Measurements from ENCODE around the gene TMEM169. TPM values are rescaled to one million over a fixed set of nuclear protein-coding genes. Genes with fewer than 3 reads are reported as not detected.

Gene TMEM169
- total and polyA plus RNA-seq, 9 of the 15 experiments (the other 6 are each of a cell fraction or from before 2014, with no cell fraction given) = 0.01 to 0.09 (median 0.04) TPM; not detected in 5

GRCh38 chr2:216114714-216115531 is 33.2 kb downstream of the TMEM169 start (continued):
- TF ChIP-seq POLR3G (IDR thresholded peaks at IDR 0.05; ENCODE audit: extremely low read depth, insufficient read length, insufficient replicate concordance) (no peak), TAF1 (IDR thresholded peaks at IDR 0.05; ENCODE audit: control insufficient read depth, extremely low read depth, insufficient read depth, low read length, severe bottlenecking) (no peak), FOXM1 (IDR thresholded peaks at IDR 0.05; ENCODE audit: low read depth) (no peak), FOXM1 (CRISPR knock-in tag; IDR thresholded peaks at IDR 0.05; ENCODE audit: low read depth) (no peak), ARID2 (IDR thresholded peaks at IDR 0.05) (no peak), ETS2 (tag; IDR thresholded peaks at IDR 0.05; ENCODE audit: borderline replicate concordance, poor library complexity, severe bottlenecking) (no peak), FOXA3 (CRISPR knock-in tag; conservative IDR thresholded peaks at IDR 0.05 in 1 of 2, IDR thresholded peaks at IDR 0.05 in 1 of 2) (no peak), KLF13 (tag; IDR thresholded peaks at IDR 0.05; ENCODE audit: borderline replicate concordance, low read depth) (peak; percentile 80), RBFOX2 (IDR thresholded peaks at IDR 0.05; ENCODE audit: low read depth, low read length) (peak; percentile 37; the same call in 1 of the 2 replicates), ZFP91 (CRISPR knock-in tag; IDR thresholded peaks at IDR 0.05) (no peak), PHF20 (IDR thresholded peaks at IDR 0.05; ENCODE audit: partially characterized antibody) (no peak), ZKSCAN8 (CRISPR knock-in tag; IDR thresholded peaks at IDR 0.05) (no peak), THAP7 (CRISPR knock-in tag; IDR thresholded peaks at IDR 0.05) (no peak), SRSF3 (IDR thresholded peaks at IDR 0.05; ENCODE audit: insufficient read depth, low read length) (no peak), NKRF (IDR thresholded peaks at IDR 0.05; ENCODE audit: borderline replicate concordance) (peak; percentile 48; the same call in 1 of the 2 replicates), RBM15 (IDR thresholded peaks at IDR 0.05; ENCODE audit: insufficient read depth, low read length) (no peak), NCOA4 (IDR thresholded peaks at IDR 0.05; ENCODE audit: partially characterized antibody) (no peak), HNRNPUL1 (IDR thresholded peaks at IDR 0.05; ENCODE audit: low read length) (no peak), TSHZ1 (CRISPR knock-in tag; IDR thresholded peaks at IDR 0.05) (no peak)

Measured in K562 (cell line).